ENCODE results near the gene OR13A1.
"Not testable (repeated sequence)": the region's sequence is repeated elsewhere in the genome, so short reads cannot be mapped to it uniquely, and the experiment has no call there.

OR13A1 gene

GRCh38 chr10:45265996-45266395 is 49.4 kb downstream of the OR13A1 start:
- Histone ChIP-seq H3K9ac (ENCODE audit: low read length) (no peak overlapping the region), H4K20me1 (ENCODE audit: insufficient read depth, low read length) (no peaks in the 10 kb centered on the region), H3K79me2 (ENCODE audit: low read length) (no peaks in the 10 kb centered on the region), H3K4me1 (ENCODE audit: low read length) (no peaks in the 10 kb centered on the region), H3K9me3 (ENCODE audit: insufficient read depth, low read length) (no peaks in the 10 kb centered on the region), H3K4me3 (ENCODE audit: low read length) (no peak overlapping the region), H2AFZ (ENCODE audit: low read depth, low read length) (no peak overlapping the region), H3K27ac (ENCODE audit: low read length) (no peak overlapping the region), H3K4me2 (ENCODE audit: low read length) (no peak overlapping the region), H3K36me3 (replicated peaks; ENCODE audit: low read depth, low read length) (no peaks in the 10 kb centered on the region), H3K27me3 (ENCODE audit: low read depth, low read length) (no peaks in the 10 kb centered on the region)
- TF ChIP-seq CTCF (IDR thresholded peaks at IDR 0.05; ENCODE audit: low read depth, low read length) (no peak), EZH2phosphoT487 (IDR thresholded peaks at IDR 0.05; ENCODE audit: low read depth) (no peak)

GRCh38 chr10:45261946-45262345 is 53.5 kb downstream of the OR13A1 start:
- Histone ChIP-seq H3K4me3 (ENCODE audit: low read length) (no peak overlapping the region), H4K20me1 (ENCODE audit: insufficient read depth, low read length) (no peaks in the 10 kb centered on the region), H3K27me3 (ENCODE audit: low read depth, low read length) (no peaks in the 10 kb centered on the region), H3K79me2 (ENCODE audit: low read length) (no peaks in the 10 kb centered on the region), H3K36me3 (replicated peaks; ENCODE audit: low read depth, low read length) (no peaks in the 10 kb centered on the region), H3K9ac (ENCODE audit: low read length) (no peak overlapping the region), H2AFZ (ENCODE audit: low read depth, low read length) (no peak overlapping the region), H3K27ac (ENCODE audit: low read length) (no peak overlapping the region), H3K4me1 (ENCODE audit: low read length) (no peaks in the 10 kb centered on the region), H3K9me3 (ENCODE audit: insufficient read depth, low read length) (no peaks in the 10 kb centered on the region), H3K4me2 (ENCODE audit: low read length) (no peak overlapping the region)
- TF ChIP-seq CTCF (IDR thresholded peaks at IDR 0.05; ENCODE audit: low read depth, low read length) (no peak), EZH2phosphoT487 (IDR thresholded peaks at IDR 0.05; ENCODE audit: low read depth) (no peak)

- Histone ChIP-seq H3K4me3 (ENCODE audit: low read length) (no peak overlapping the region), H3K9me3 (ENCODE audit: insufficient read depth, low read length) (no peaks in the 10 kb centered on the region), H3K4me2 (ENCODE audit: low read length) (no peak overlapping the region), H3K9ac (ENCODE audit: low read length) (no peak overlapping the region), H3K4me1 (ENCODE audit: low read length) (no peaks in the 10 kb centered on the region), H3K27me3 (ENCODE audit: low read depth, low read length) (no peaks in the 10 kb centered on the region), H3K79me2 (ENCODE audit: low read length) (no peaks in the 10 kb centered on the region), H2AFZ (ENCODE audit: low read depth, low read length) (no peak overlapping the region), H4K20me1 (ENCODE audit: insufficient read depth, low read length) (no peaks in the 10 kb centered on the region), H3K27ac (ENCODE audit: low read length) (no peak overlapping the region), H3K36me3 (replicated peaks; ENCODE audit: low read depth, low read length) (no peaks in the 10 kb centered on the region)
- TF ChIP-seq EZH2phosphoT487 (IDR thresholded peaks at IDR 0.05; ENCODE audit: low read depth) (no peak), CTCF (IDR thresholded peaks at IDR 0.05; ENCODE audit: low read depth, low read length) (no peak)
Measured at GRCh38 chr10:45261243-45261775, 54.1 kb downstream of the OR13A1 start.

GRCh38 chr10:45260635-45261034 is 54.8 kb downstream of the OR13A1 start:
- H3K9ac ChIP-seq (ENCODE audit: low read length); H3K4me2 ChIP-seq (ENCODE audit: low read length); H2AFZ ChIP-seq (ENCODE audit: low read depth, low read length); H3K36me3 ChIP-seq (replicated peaks; ENCODE audit: low read depth, low read length); H3K27ac ChIP-seq (ENCODE audit: low read length); H3K27me3 ChIP-seq (ENCODE audit: low read depth, low read length); H4K20me1 ChIP-seq (ENCODE audit: insufficient read depth, low read length); H3K4me3 ChIP-seq (ENCODE audit: low read length); H3K9me3 ChIP-seq (ENCODE audit: insufficient read depth, low read length); H3K79me2 ChIP-seq (ENCODE audit: low read length); H3K4me1 ChIP-seq (ENCODE audit: low read length): not testable (repeated sequence)

GRCh38 chr10:45259786-45260495 is 55.5 kb downstream of the OR13A1 start:
- not testable (repeated sequence) for H2AFZ ChIP-seq (ENCODE audit: low read depth, low read length); H3K27me3 ChIP-seq (ENCODE audit: low read depth, low read length); H3K4me2 ChIP-seq (ENCODE audit: low read length); H3K4me3 ChIP-seq (ENCODE audit: low read length); H3K9ac ChIP-seq (ENCODE audit: low read length); H3K36me3 ChIP-seq (replicated peaks; ENCODE audit: low read depth, low read length); H4K20me1 ChIP-seq (ENCODE audit: insufficient read depth, low read length); H3K79me2 ChIP-seq (ENCODE audit: low read length); H3K27ac ChIP-seq (ENCODE audit: low read length); H3K9me3 ChIP-seq (ENCODE audit: insufficient read depth, low read length); H3K4me1 ChIP-seq (ENCODE audit: low read length)
